Smooth muscle cell (in vitro differentiated cells): ENCODE data around the gene PARP16. TPM values are rescaled to one million over a fixed set of nuclear protein-coding genes. Genes with fewer than 3 reads are reported as not detected.

Source experiments
- DNase-seq: peaks from one replicate; lab custom pipeline; 2025; ENCODE audit not compliant: unreplicated experiment; lab: John Stamatoyannopoulos, UW
- H2AFZ ChIP-seq: fragments of 200-600 bp; sonication (generic); 2 replicates; pipeline ENCODE4 v1.6.0; 2016; ENCODE audit warnings: antibody characterized with exemption, low read depth, mild to moderate bottlenecking
- H3F3A ChIP-seq: fragments of 200-600 bp; sonication (generic); 2 replicates; pipeline ENCODE4 v1.6.0; 2017; ENCODE audit warnings: antibody characterized with exemption, low read depth
- H3K27ac ChIP-seq: fragments of 200-600 bp; sonication (generic); 2 replicates; pipeline ENCODE4 v1.5.1; 2016; ENCODE audit warnings: low read depth, mild to moderate bottlenecking
- H3K27me3 ChIP-seq: fragments of 200-600 bp; sonication (generic); 2 replicates; pipeline ENCODE4 v1.6.1; 2016; ENCODE audit warnings: low read depth, mild to moderate bottlenecking
- H3K36me3 ChIP-seq: fragments of 200-600 bp; sonication (generic); 2 replicates; pipeline ENCODE4 v1.5.1; 2016; ENCODE audit warnings: low read depth
- H3K4me1 ChIP-seq: fragments of 200-600 bp; sonication (generic); 2 replicates; pipeline ENCODE4 v1.5.1; 2016; ENCODE audit warnings: low read depth
- H3K4me2 ChIP-seq: fragments of 200-600 bp; sonication (generic); 2 replicates; pipeline ENCODE4 v1.6.0; 2016; ENCODE audit warnings: mild to moderate bottlenecking
- H3K4me3 ChIP-seq: fragments of 200-600 bp; sonication (generic); 2 replicates; pipeline ENCODE4 v1.5.1; 2016; ENCODE audit warnings: mild to moderate bottlenecking
- H3K79me2 ChIP-seq: fragments of 200-600 bp; sonication (generic); 2 replicates; pipeline ENCODE4 v1.6.0; 2016; ENCODE audit warnings: low read depth, mild to moderate bottlenecking
- H3K9ac ChIP-seq: fragments of 200-600 bp; sonication (generic); 2 replicates; pipeline ENCODE4 v1.6.0; 2016; ENCODE audit warnings: low read depth
- H3K9me3 ChIP-seq: fragments of 200-600 bp; sonication (generic); replicated peaks from 2 replicates; pipeline ENCODE4 v1.5.1; 2016; ENCODE audit warnings: low read depth
- H4K20me1 ChIP-seq: fragments of 200-600 bp; sonication (generic); 2 replicates; pipeline ENCODE4 v1.6.0; 2016; ENCODE audit warnings: low read depth
- WGBS: methylation state at CpG from one replicate; pipeline ENCODE4 v1.1.7; 2016; ENCODE audit warnings: low lambda C conversion rate; 5-methylcytosine and 5-hydroxymethylcytosine counted together
- polyA plus RNA-seq: library from polyadenylated mRNA; unstranded; fragments of >200 nt; fragmentation: Nextera tagmentation; extraction: Ambion mirVana; gene quantifications from 2 replicates; pipeline ENCODE4 v1.2.1, GENCODE V29; 2016
- total RNA-seq: library from RNA; depleted of rRNA; stranded (reverse); fragments of >200 nt; gene quantifications from 2 replicates; pipeline ENCODE4 v1.2.3, GENCODE V29; 2014
- TF ChIP-seq, protein P1 (sequence below): fragments of 200-600 bp; sonication (generic); IDR thresholded peaks from 2 replicates; pipeline ENCODE4 v1.5.1; 2017; ENCODE audit warnings: borderline replicate concordance, mild to moderate bottlenecking, antibody characterized with exemption; ENCODE audit not compliant: insufficient read depth, poor library complexity, severe bottlenecking

Gene PARP16
- total and polyA plus RNA-seq, 2 experiments from 2014 or later = 6.0 to 15.1 TPM

DNA sequence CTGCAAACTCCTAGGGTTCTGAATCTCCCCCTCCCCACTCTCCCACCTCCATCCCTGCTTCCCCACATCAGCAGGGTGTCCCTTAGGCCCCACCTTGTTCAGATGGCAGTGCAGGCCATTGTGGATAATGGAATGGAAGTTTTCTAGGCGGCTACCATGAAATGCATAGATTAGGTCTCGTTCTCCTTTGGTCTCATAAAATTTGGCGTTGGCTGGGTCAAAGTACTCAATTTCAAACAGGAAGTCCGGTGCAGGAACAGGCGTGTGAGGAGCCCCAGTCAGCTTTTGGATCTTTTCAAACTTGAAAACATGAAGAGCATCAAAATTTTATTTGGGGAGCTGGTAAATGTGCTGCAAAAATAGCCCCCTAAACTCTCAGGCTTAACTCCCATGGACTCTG lies 20.2 kb downstream of the PARP16 start:
- no peak overlapping the region for H3K9ac ChIP-seq
- no peak for DNase-seq
- no peaks in the 10 kb centered on the region for H3F3A ChIP-seq
- no peaks in the 10 kb centered on the region for H3K27me3 ChIP-seq
- no peak overlapping the region for H2AFZ ChIP-seq
- H3K27ac ChIP-seq = no peak overlapping the region
- H3K36me3 ChIP-seq = no peaks in the 10 kb centered on the region
- H4K20me1 ChIP-seq = no peaks in the 10 kb centered on the region
- 93% methylated on average over 5 of the region's 5 CpGs for WGBS
- H3K4me1 ChIP-seq = peaks cover 3% of the 10 kb centered on the region
- H3K4me3 ChIP-seq = no peak overlapping the region
- TF ChIP-seq, protein P1, sequence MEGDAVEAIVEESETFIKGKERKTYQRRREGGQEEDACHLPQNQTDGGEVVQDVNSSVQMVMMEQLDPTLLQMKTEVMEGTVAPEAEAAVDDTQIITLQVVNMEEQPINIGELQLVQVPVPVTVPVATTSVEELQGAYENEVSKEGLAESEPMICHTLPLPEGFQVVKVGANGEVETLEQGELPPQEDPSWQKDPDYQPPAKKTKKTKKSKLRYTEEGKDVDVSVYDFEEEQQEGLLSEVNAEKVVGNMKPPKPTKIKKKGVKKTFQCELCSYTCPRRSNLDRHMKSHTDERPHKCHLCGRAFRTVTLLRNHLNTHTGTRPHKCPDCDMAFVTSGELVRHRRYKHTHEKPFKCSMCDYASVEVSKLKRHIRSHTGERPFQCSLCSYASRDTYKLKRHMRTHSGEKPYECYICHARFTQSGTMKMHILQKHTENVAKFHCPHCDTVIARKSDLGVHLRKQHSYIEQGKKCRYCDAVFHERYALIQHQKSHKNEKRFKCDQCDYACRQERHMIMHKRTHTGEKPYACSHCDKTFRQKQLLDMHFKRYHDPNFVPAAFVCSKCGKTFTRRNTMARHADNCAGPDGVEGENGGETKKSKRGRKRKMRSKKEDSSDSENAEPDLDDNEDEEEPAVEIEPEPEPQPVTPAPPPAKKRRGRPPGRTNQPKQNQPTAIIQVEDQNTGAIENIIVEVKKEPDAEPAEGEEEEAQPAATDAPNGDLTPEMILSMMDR = no peak
- no peaks in the 10 kb centered on the region for H3K9me3 ChIP-seq
- H3K79me2 ChIP-seq = no peaks in the 10 kb centered on the region
- no peak overlapping the region for H3K4me2 ChIP-seq

DNA sequence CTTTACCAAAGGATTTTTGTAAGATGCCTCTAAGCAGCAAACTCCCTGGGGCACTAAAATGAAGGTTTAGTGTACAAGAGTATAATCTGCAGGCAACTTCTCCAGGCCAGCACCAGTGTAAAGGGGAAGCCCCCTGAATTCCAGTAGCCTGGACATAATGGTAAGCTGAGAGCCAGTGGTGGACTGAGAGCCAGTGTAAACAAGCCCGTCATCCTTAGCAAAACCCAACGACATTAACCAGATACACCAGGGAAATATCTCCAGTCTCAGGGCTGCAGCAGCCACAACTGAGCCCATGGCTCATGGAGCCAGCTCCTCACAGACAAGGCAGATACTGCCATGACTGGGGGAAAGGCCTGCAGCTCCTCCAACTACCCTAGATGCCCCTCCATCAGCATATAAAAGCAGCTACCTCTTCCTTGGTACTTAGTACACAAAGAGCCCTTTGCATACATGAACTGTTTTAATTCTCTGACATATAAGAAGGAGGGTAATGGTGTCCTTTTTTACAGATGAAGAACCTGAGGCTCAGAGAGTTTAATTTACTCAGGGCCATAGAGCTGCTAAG lies 21.7 kb downstream of the PARP16 start:
- 14% methylated on average over 2 of the region's 2 CpGs for WGBS
- no peaks in the 10 kb centered on the region for H4K20me1 ChIP-seq
- TF ChIP-seq, protein P1 = no peak

DNA sequence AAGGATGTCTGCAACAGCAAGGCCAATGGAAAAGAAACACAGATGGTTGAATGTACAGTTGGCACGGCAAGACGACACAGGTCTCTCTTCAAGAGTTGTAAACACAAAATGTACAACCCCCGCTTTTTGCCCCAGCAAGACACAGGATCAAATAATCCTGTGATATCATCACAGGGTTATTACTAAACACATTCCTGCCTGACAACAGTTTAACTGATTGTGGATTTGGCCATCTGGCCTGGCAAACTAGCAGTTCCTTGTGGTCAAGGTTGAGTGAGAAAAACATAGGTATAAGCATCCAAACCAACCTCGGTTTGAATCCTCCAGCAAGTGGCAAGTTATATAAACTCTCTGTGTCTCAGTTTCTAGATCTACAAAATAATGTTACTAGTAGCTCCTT lies 23.4 kb downstream of the PARP16 start:
- DNase-seq = no peak
- WGBS = 67% methylated on average over 4 of the region's 4 CpGs

More for the DNA sequence above, 21.7 kb downstream of the PARP16 start:
- no peaks in the 10 kb centered on the region for H3K4me1 ChIP-seq
- no peaks in the 10 kb centered on the region for H3F3A ChIP-seq
- DNase-seq = no peak
- H3K9me3 ChIP-seq = no peaks in the 10 kb centered on the region
- H3K27me3 ChIP-seq = no peaks in the 10 kb centered on the region
- no peak overlapping the region for H3K9ac ChIP-seq
- H3K4me3 ChIP-seq = no peak overlapping the region
- peak overlapping the region; percentile 36 for H3K4me2 ChIP-seq
- H3K36me3 ChIP-seq = no peaks in the 10 kb centered on the region
- H3K27ac ChIP-seq = peak overlapping the region; percentile 58
- no peak overlapping the region for H2AFZ ChIP-seq
- no peaks in the 10 kb centered on the region for H3K79me2 ChIP-seq

DNA sequence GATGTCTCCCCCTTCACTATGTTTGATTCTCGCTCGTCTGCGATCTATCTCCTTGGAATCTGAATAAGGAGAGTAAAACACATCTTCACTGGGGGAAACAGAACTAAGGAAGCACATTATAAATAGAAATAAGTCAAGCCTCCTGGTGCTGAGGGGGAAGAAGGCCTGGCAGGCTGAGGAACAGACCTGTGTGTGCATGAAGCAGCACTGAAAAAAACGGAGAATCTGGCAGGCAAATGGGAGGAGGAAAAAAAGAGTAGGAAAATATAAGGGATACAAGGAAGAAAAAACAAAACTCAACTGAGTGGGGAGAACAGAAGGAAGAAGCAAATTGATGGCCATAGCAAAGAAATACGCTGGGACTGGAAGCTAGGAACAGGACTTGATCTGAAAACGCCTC lies 25.7 kb downstream of the PARP16 start:
- H4K20me1 ChIP-seq = no peaks in the 10 kb centered on the region
- no peaks in the 10 kb centered on the region for H3K9me3 ChIP-seq
- no peak overlapping the region for H3K27ac ChIP-seq
- H3F3A ChIP-seq = peaks cover 15% of the 10 kb centered on the region
- H3K27me3 ChIP-seq = no peaks in the 10 kb centered on the region
- no peak overlapping the region for H3K9ac ChIP-seq
- no peak overlapping the region for H3K4me2 ChIP-seq
- no peaks in the 10 kb centered on the region for H3K36me3 ChIP-seq
- no peak overlapping the region for H3K4me3 ChIP-seq
- DNase-seq = no peak
- H2AFZ ChIP-seq = no peak overlapping the region
- no peaks in the 10 kb centered on the region for H3K4me1 ChIP-seq
- 93% methylated on average over 6 of the region's 6 CpGs for WGBS
- H3K79me2 ChIP-seq = no peaks in the 10 kb centered on the region
- TF ChIP-seq, protein P1 = no peak

More for the DNA sequence above, 23.4 kb downstream of the PARP16 start:
- H3F3A ChIP-seq = peaks cover 13% of the 10 kb centered on the region
- H3K4me1 ChIP-seq = no peaks in the 10 kb centered on the region
- H4K20me1 ChIP-seq = no peaks in the 10 kb centered on the region
- H3K9ac ChIP-seq = no peak overlapping the region
- TF ChIP-seq, protein P1 = no peak
- no peak overlapping the region for H3K27ac ChIP-seq
- no peak overlapping the region for H3K4me3 ChIP-seq
- no peaks in the 10 kb centered on the region for H3K27me3 ChIP-seq
- H3K36me3 ChIP-seq = no peaks in the 10 kb centered on the region
- no peak overlapping the region for H3K4me2 ChIP-seq
- H3K79me2 ChIP-seq = no peaks in the 10 kb centered on the region
- no peaks in the 10 kb centered on the region for H3K9me3 ChIP-seq
- H2AFZ ChIP-seq = no peak overlapping the region
